Gastrocnemius medialis (tissue), 4 donors: Measurements from ENCODE around the gene HTR2A. TPM values are rescaled to one million over a fixed set of nuclear protein-coding genes. Genes with fewer than 3 reads are reported as not detected.

Experiments used
- ATAC-seq, 2 donors: fragments of 150-250 bp; one replicate each; pipeline ENCODE4 v1.9.1; 2016
- DNase-seq, 2 donors: peaks; one replicate each; pipeline ENCODE4 v3.0.0-alpha.2; 2019
- H3K27ac ChIP-seq, 4 donors: fragments of 200-600 bp; sonication (generic); 1 replicate in 1 of 4; 2 replicates in 3 of 4; pipeline ENCODE4 v1.5.1; 2016 to 2018; ENCODE audit warnings: mild to moderate bottlenecking in 2 of 4, moderate library complexity in 1 of 4
- H3K27me3 ChIP-seq, 3 donors: fragments of 200-600 bp; sonication (generic) in 2 of 3; 1 replicate in 1 of 3; 2 replicates in 2 of 3; pipeline versions ENCODE4 v1.5.1 to v1.6.0; 2016 to 2019; ENCODE audit warnings: mild to moderate bottlenecking in 1 of 3, moderate library complexity in 1 of 3
- H3K36me3 ChIP-seq, 2 donors: fragments of 200-600 bp; sonication (generic) in 1 of 2; one replicate each; pipeline ENCODE4 v1.5.1; 2017 to 2018
- H3K4me1 ChIP-seq, 2 donors: fragments of 200-600 bp; sonication (generic) in 1 of 2; one replicate each; pipeline ENCODE4 v1.5.1; 2016 to 2017; ENCODE audit warnings: mild to moderate bottlenecking in 2 of 2
- H3K4me3 ChIP-seq, 4 donors: fragments of 200-600 bp; sonication (generic) in 3 of 4; 1 replicate in 1 of 4; 2 replicates in 3 of 4; pipeline ENCODE4 v1.5.1; 2016 to 2019; ENCODE audit warnings: mild to moderate bottlenecking in 2 of 4
- H3K9me3 ChIP-seq, 3 donors: fragments of 200-600 bp; sonication (generic) in 2 of 3; 1 replicate in 1 of 3; 2 replicates in 2 of 3; pipeline ENCODE4 v1.5.1; 2016 to 2019
- POLR2A ChIP-seq, 2 donors: fragments of 450-650 bp; IDR thresholded peaks; one replicate each; pipeline ENCODE4 v1.6.1; 2017; ENCODE audit warnings: antibody characterized with exemption in 2 of 2, mild to moderate bottlenecking in 2 of 2, moderate library complexity in 2 of 2
- in situ Hi-C, 4 donors: fragments of 200-750 bp; cut with MboI; loops; one replicate each; pipeline versions ENCODE4 v1.15.0 to v1.8.0; 2017; ENCODE audit warnings: low sequenced_read_pairs in 4 of 4
- intact Hi-C: fragments of 100-400 bp; cut with DNase I; formaldehyde crosslinking; loops from one replicate; pipeline ENCODE4 v1.15.1; 2023; ENCODE audit warnings: low total_unique reads
- total RNA-seq, 4 donors: library from RNA; depleted of rRNA; stranded (reverse); fragments of >200 nt; gene quantifications; one replicate each; pipeline versions ENCODE4 v1.1.0 to v1.2.3, GENCODE V29; 2016
- TF ChIP-seq, protein P1 (sequence below), 5 experiments: fragments of 450-650 bp in 3 of 5; fragments of 200-600 bp in 2 of 5; sonication (generic) in 2 of 5; IDR thresholded peaks in 4 of 5; conservative IDR thresholded peaks in 1 of 5; 1 replicate in 4 of 5; 2 replicates in 1 of 5; pipeline ENCODE4 v1.5.1; 2016 to 2019; ENCODE audit warnings: antibody characterized with exemption in 5 of 5, mild to moderate bottlenecking in 3 of 5, moderate library complexity in 3 of 5

The HTR2A gene
- total RNA-seq, 4 donors from 2014 or later, result 0.55 TPM; not detected in 3

DNA sequence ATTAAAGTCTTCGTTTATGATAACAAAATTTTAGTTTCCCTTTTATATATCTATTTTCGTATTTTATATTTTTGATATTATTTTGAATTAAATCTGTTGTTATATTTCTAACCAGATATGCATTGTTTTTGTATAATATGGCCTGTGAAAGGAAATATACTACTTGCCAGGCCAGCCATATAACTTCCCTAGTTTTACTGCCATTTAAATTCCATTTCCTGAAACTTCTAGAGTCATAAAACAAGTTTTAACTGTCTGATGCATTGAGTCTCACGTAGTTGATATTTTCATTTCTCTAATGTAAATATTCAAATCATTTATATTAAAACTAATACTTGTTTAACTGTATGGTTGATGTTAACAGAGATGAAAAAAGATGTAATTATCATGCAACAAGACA, 113.3 kb downstream of the HTR2A start:
- ATAC-seq (no peak), DNase-seq (no peak)
- intact Hi-C loops (no loop called here), in situ Hi-C loops (no loop called here)
- TF ChIP-seq, protein P1, sequence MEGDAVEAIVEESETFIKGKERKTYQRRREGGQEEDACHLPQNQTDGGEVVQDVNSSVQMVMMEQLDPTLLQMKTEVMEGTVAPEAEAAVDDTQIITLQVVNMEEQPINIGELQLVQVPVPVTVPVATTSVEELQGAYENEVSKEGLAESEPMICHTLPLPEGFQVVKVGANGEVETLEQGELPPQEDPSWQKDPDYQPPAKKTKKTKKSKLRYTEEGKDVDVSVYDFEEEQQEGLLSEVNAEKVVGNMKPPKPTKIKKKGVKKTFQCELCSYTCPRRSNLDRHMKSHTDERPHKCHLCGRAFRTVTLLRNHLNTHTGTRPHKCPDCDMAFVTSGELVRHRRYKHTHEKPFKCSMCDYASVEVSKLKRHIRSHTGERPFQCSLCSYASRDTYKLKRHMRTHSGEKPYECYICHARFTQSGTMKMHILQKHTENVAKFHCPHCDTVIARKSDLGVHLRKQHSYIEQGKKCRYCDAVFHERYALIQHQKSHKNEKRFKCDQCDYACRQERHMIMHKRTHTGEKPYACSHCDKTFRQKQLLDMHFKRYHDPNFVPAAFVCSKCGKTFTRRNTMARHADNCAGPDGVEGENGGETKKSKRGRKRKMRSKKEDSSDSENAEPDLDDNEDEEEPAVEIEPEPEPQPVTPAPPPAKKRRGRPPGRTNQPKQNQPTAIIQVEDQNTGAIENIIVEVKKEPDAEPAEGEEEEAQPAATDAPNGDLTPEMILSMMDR (IDR thresholded peaks at IDR 0.05 in 4 of 5, conservative IDR thresholded peaks at IDR 0.05 in 1 of 5), result no peak
- TF ChIP-seq POLR2A (IDR thresholded peaks at IDR 0.05), result no peak
- no peak overlapping the region for H3K4me3 ChIP-seq
- H3K27ac ChIP-seq, result no peak overlapping the region
- H3K4me1 ChIP-seq, result no peaks in the 10 kb centered on the region
- H3K36me3 ChIP-seq, result peaks cover 0 to 79% of the 10 kb centered on the region in 2 donors
- no peaks in the 10 kb centered on the region for H3K9me3 ChIP-seq
- H3K27me3 ChIP-seq, result no peaks in the 10 kb centered on the region

DNA sequence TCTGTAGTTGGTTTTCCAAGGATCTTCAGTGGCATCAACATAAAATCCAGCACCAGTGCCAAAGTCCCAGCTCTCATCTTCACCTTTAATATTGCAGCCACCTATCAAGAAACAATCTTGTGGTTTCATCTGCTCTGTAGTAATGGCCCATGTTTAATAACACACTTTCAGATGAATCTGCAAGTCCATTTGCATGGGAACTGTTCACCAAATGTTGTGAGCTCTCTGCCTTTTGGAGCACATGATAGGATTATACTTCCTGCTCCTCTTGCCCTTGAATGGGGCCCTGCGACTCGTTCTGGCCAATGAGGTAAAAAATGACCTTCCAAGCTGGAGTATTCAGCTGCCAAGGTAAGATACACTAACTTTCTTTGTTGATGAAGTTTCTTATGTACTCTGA, 114.2 kb downstream of the HTR2A start:
- TF ChIP-seq POLR2A (IDR thresholded peaks at IDR 0.05), result no peak
- TF ChIP-seq, protein P1 (IDR thresholded peaks at IDR 0.05 in 4 of 5, conservative IDR thresholded peaks at IDR 0.05 in 1 of 5), result no peak
- DNase-seq (no peak), ATAC-seq (no peak)
- Histone ChIP-seq H3K4me1 (no peaks in the 10 kb centered on the region), H3K4me3 (no peak overlapping the region), H3K9me3 (no peaks in the 10 kb centered on the region), H3K27me3 (no peaks in the 10 kb centered on the region), H3K36me3 (peaks cover 0 to 82% of the 10 kb centered on the region in 2 donors), H3K27ac (no peak overlapping the region)
- intact Hi-C loops (no loop called here), in situ Hi-C loops (no loop called here)

DNA sequence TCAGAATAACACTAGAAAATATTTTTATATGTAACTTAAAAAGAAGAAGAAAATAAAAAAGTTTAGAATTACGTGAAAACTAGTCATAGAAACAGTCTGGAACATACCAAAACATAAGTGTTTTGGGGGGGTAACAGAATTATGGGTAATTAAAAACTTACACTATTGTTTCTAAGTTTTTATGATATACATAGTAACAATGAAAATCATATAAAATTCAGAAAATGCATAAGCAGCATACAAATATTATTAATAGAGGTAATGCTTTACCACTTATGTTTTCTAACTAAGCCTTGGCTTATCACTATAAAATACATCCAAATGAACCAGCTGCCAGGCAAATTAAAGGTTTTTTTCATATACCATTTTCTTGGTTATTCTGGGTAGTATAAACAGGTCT, 114.8 kb downstream of the HTR2A start:
- no peak overlapping the region for H3K27ac ChIP-seq
- no peaks in the 10 kb centered on the region for H3K9me3 ChIP-seq
- no peaks in the 10 kb centered on the region for H3K4me1 ChIP-seq
- intact Hi-C loops, result no loop called here
- TF ChIP-seq, protein P1 (IDR thresholded peaks at IDR 0.05 in 4 of 5, conservative IDR thresholded peaks at IDR 0.05 in 1 of 5), result no peak
- in situ Hi-C loops, result no loop called here
- peaks cover 3 to 86% of the 10 kb centered on the region in 2 donors for H3K36me3 ChIP-seq
- ATAC-seq (no peak), DNase-seq (no peak)
- no peaks in the 10 kb centered on the region for H3K27me3 ChIP-seq
- H3K4me3 ChIP-seq, result no peak overlapping the region

Other genes with a start within 250 kb of the HTR2A start
- 100 to 1,000 TPM in 1 of 4 donors, 10 to 100 TPM in 3; 70.7 to 100 (median 94.3) TPM for gene ESD, start 99.9 kb downstream of the HTR2A start, total RNA-seq